Colonic mucosa (tissue), 4 donors: ENCODE results near the gene CLPTM1L. TPM values are rescaled to one million over a fixed set of nuclear protein-coding genes. Genes with fewer than 3 reads are reported as not detected.

ENCODE experiments used
- DNase-seq: peaks from one replicate; pipeline ENCODE4 v3.0.0-alpha.2; 2020
- H3K27ac ChIP-seq: fragments of 200-600 bp; one replicate; pipeline ENCODE4 v1.8.0; 2021
- H3K27me3 ChIP-seq: fragments of 200-600 bp; one replicate; pipeline ENCODE4 v1.8.0; 2021
- H3K36me3 ChIP-seq: fragments of 200-600 bp; one replicate; pipeline ENCODE4 v1.8.0; 2021
- H3K4me1 ChIP-seq: fragments of 200-600 bp; one replicate; pipeline ENCODE4 v1.8.0; 2021; ENCODE audit warnings: mild to moderate bottlenecking
- H3K4me3 ChIP-seq: fragments of 200-600 bp; one replicate; pipeline ENCODE4 v1.8.0; 2021
- H3K9ac ChIP-seq, 2 donors: one replicate each; pipeline ENCODE4 v1.7.0; 2013; ENCODE audit warnings: control low read depth in 2 of 2, low read depth in 2 of 2, low read length in 2 of 2
- H3K9me3 ChIP-seq: fragments of 200-600 bp; one replicate; pipeline ENCODE4 v1.8.0; 2021
- CTCF ChIP-seq: fragments of 200-600 bp; IDR thresholded peaks from one replicate; pipeline ENCODE4 v1.8.0; 2022; ENCODE audit warnings: antibody characterized with exemption, mild to moderate bottlenecking
- intact Hi-C: fragments of 100-400 bp; cut with DNase I; formaldehyde crosslinking; loops from one replicate; pipeline ENCODE4 v1.14.1; 2022
- total RNA-seq, 2 donors: library from RNA; stranded (reverse); fragmentation: NEBNext Ultra II Directional in 1 of 2; extraction: Animal tissue kit (Norgen Biotek cat#: 25700) in 1 of 2; gene quantifications; one replicate each; pipeline ENCODE4 v1.2.1, GENCODE V29; 2021
- donor health status: healthy.
- donor health status: DM: no; HTN: no; CAD: no.
- donor health status: DM: no; HTN: no; CAD: no.

The CLPTM1L gene
- total RNA-seq, 2 donors from 2014 or later, result 80.1 to 138 TPM

- Histone ChIP-seq H3K9ac (peak overlapping the region; percentile 56 to 61), H3K9me3 (no peaks in the 10 kb centered on the region), H3K36me3 (no peaks in the 10 kb centered on the region), H3K4me1 (peaks cover 18% of the 10 kb centered on the region), H3K27ac (peak overlapping the region; percentile 73), H3K27me3 (no peaks in the 10 kb centered on the region), H3K4me3 (peak overlapping the region; percentile 16)
- intact Hi-C loops, result no loop called here
- DNase-seq, result peak; percentile 95
- no peak for TF ChIP-seq CTCF
Measured at GRCh38 chr5:1315709-1316587, 29.0 kb downstream of the CLPTM1L start.

GRCh38 chr5:1315018-1315708 is 29.7 kb downstream of the CLPTM1L start:
- H3K27me3 ChIP-seq, result no peaks in the 10 kb centered on the region
- no peak overlapping the region for H3K4me3 ChIP-seq
- peak overlapping the region; percentile 56 to 61 for H3K9ac ChIP-seq
- DNase-seq, result no peak
- H3K36me3 ChIP-seq, result no peaks in the 10 kb centered on the region
- H3K4me1 ChIP-seq, result peaks cover 18% of the 10 kb centered on the region
- TF ChIP-seq CTCF, result no peak
- peak overlapping the region; percentile 73 for H3K27ac ChIP-seq
- no peaks in the 10 kb centered on the region for H3K9me3 ChIP-seq
- intact Hi-C loops, result no loop called here

- no peak for DNase-seq
- Histone ChIP-seq H3K36me3 (no peaks in the 10 kb centered on the region), H3K4me1 (peaks cover 18% of the 10 kb centered on the region), H3K4me3 (no peak overlapping the region), H3K9me3 (no peaks in the 10 kb centered on the region), H3K27me3 (no peaks in the 10 kb centered on the region), H3K9ac (no peak overlapping the region), H3K27ac (no peak overlapping the region)
- TF ChIP-seq CTCF, result no peak
- intact Hi-C loops, result no loop called here
Measured at GRCh38 chr5:1314564-1314982, 30.3 kb downstream of the CLPTM1L start.

- Histone ChIP-seq H3K4me1 (peaks cover 18% of the 10 kb centered on the region), H3K9ac (no peak overlapping the region), H3K27me3 (no peaks in the 10 kb centered on the region), H3K27ac (no peak overlapping the region), H3K9me3 (no peaks in the 10 kb centered on the region), H3K36me3 (no peaks in the 10 kb centered on the region), H3K4me3 (no peak overlapping the region)
- no peak for TF ChIP-seq CTCF
- intact Hi-C loops, result no loop called here
- DNase-seq, result no peak
Measured at GRCh38 chr5:1312993-1313833, 31.7 kb downstream of the CLPTM1L start.

GRCh38 chr5:1312206-1312605 is 32.7 kb downstream of the CLPTM1L start:
- Histone ChIP-seq H3K4me1 (peaks cover 18% of the 10 kb centered on the region), H3K36me3 (no peaks in the 10 kb centered on the region), H3K9ac (no peak overlapping the region), H3K9me3 (no peaks in the 10 kb centered on the region), H3K27me3 (no peaks in the 10 kb centered on the region), H3K4me3 (no peak overlapping the region), H3K27ac (no peak overlapping the region)
- no peak for DNase-seq
- intact Hi-C loops, result no loop called here
- no peak for TF ChIP-seq CTCF
